H9 (cell line): ENCODE results near the gene TJP3. TPM values are rescaled to one million over a fixed set of nuclear protein-coding genes. Genes with fewer than 3 reads are reported as not detected.
A peak's percentile ranks its signal among the peaks of the same experiment; 100 is the strongest.

Experiments
- DNase-seq: peaks from one replicate; pipeline ENCODE4 v3.0.0-alpha.2; 2017
- H2AFZ ChIP-seq: one replicate; pipeline ENCODE4 v1.6.1; 2013; ENCODE audit warnings: mild to moderate bottlenecking, low read length, control low read depth, moderate library complexity
- H2AK5ac ChIP-seq: 2 replicates; pipeline ENCODE4 v1.6.1; 2013; ENCODE audit warnings: low read length, control low read depth, mixed read lengths; ENCODE audit not compliant: insufficient read length
- H2BK120ac ChIP-seq: one replicate; pipeline ENCODE4 v1.6.1; 2013; ENCODE audit warnings: low read depth, mild to moderate bottlenecking, low read length, control low read depth, inconsistent platforms; ENCODE audit not compliant: poor library complexity, severe bottlenecking
- H2BK12ac ChIP-seq: 2 replicates; pipeline ENCODE4 v1.6.1; 2013; ENCODE audit warnings: low read length, control low read depth, mixed read lengths, low read depth; ENCODE audit not compliant: insufficient read length
- H2BK15ac ChIP-seq: 2 replicates; pipeline ENCODE4 v1.6.1; 2013; ENCODE audit warnings: low read depth, low read length, control low read depth
- H2BK20ac ChIP-seq: one replicate; pipeline ENCODE4 v1.6.1; 2013; ENCODE audit warnings: low read depth, mild to moderate bottlenecking, low read length, control low read depth, inconsistent platforms; ENCODE audit not compliant: poor library complexity, severe bottlenecking
- H2BK5ac ChIP-seq: 2 replicates; pipeline ENCODE4 v1.6.1; 2013; ENCODE audit warnings: low read length, control low read depth, mixed read lengths; ENCODE audit not compliant: insufficient read length
- H3K14ac ChIP-seq: 2 replicates; pipeline ENCODE4 v1.6.1; 2013; ENCODE audit warnings: low read length, control low read depth; ENCODE audit not compliant: insufficient read depth
- H3K18ac ChIP-seq: 2 replicates; pipeline ENCODE4 v1.6.1; 2013; ENCODE audit warnings: low read depth, mild to moderate bottlenecking, mixed read lengths, low read length, control low read depth; ENCODE audit not compliant: insufficient read length
- H3K23ac ChIP-seq: 2 replicates; pipeline ENCODE4 v1.6.1; 2013; ENCODE audit warnings: low read length, control low read depth, mixed read lengths, low read depth; ENCODE audit not compliant: insufficient read length
- H3K23me2 ChIP-seq: 2 replicates; pipeline ENCODE4 v1.6.1; 2013; ENCODE audit warnings: low read depth, mild to moderate bottlenecking, mixed read lengths, low read length, control low read depth; ENCODE audit not compliant: insufficient read length, poor library complexity, severe bottlenecking
- H3K27ac ChIP-seq: 2 replicates; pipeline ENCODE4 v1.5.1; 2013; ENCODE audit warnings: low read length, control low read depth, mixed read lengths, low read depth; ENCODE audit not compliant: insufficient read length
- H3K27me3 ChIP-seq: 2 replicates; pipeline ENCODE4 v1.6.1; 2013; ENCODE audit warnings: low read length, control low read depth, inconsistent platforms; ENCODE audit not compliant: insufficient read depth
- H3K4ac ChIP-seq: 2 replicates; pipeline ENCODE4 v1.6.1; 2013; ENCODE audit warnings: low read depth, mild to moderate bottlenecking, control low read depth, inconsistent platforms, low read length, moderate library complexity
- H3K4me1 ChIP-seq: 2 replicates; pipeline ENCODE4 v1.6.1; 2013; ENCODE audit warnings: low read length, control low read depth, inconsistent platforms; ENCODE audit not compliant: insufficient read depth
- H3K4me2 ChIP-seq: 2 replicates; pipeline ENCODE4 v1.6.1; 2013; ENCODE audit warnings: low read length, control low read depth, mixed read lengths; ENCODE audit not compliant: insufficient read length, insufficient read depth
- H3K56ac ChIP-seq: 2 replicates; pipeline ENCODE4 v1.6.1; 2013; ENCODE audit warnings: low read depth, mild to moderate bottlenecking, mixed read lengths, low read length, control low read depth; ENCODE audit not compliant: insufficient read length
- H3K79me1 ChIP-seq: 2 replicates; pipeline ENCODE4 v1.6.1; 2013; ENCODE audit warnings: low read depth, mild to moderate bottlenecking, moderate library complexity, low read length, control low read depth, inconsistent platforms; ENCODE audit not compliant: insufficient read depth, poor library complexity, severe bottlenecking
- H3K79me2 ChIP-seq: 2 replicates; pipeline ENCODE4 v1.6.1; 2013; ENCODE audit warnings: low read length, control low read depth, inconsistent platforms; ENCODE audit not compliant: insufficient read depth
- H3K9ac ChIP-seq: 2 replicates; pipeline ENCODE4 v1.6.1; 2013; ENCODE audit warnings: low read length, control low read depth, mixed read lengths; ENCODE audit not compliant: insufficient read length; ENCODE audit errors: extremely low read depth
- H3K9me3 ChIP-seq: one replicate; pipeline ENCODE4 v1.6.1; 2013; ENCODE audit warnings: low read depth, low read length, inconsistent platforms; ENCODE audit not compliant: control insufficient read depth
- H3T11ph ChIP-seq: one replicate; pipeline ENCODE4 v1.6.1; 2013; ENCODE audit warnings: mild to moderate bottlenecking, low read length, control low read depth, inconsistent platforms
- H4K20me1 ChIP-seq: one replicate; pipeline ENCODE4 v1.6.1; 2013; ENCODE audit not compliant: control insufficient read depth, insufficient read length, insufficient read depth
- H4K5ac ChIP-seq: 2 replicates; pipeline ENCODE4 v1.6.1; 2013; ENCODE audit warnings: low read depth, mild to moderate bottlenecking, mixed read lengths, low read length, control low read depth; ENCODE audit not compliant: insufficient read length
- H4K8ac ChIP-seq: replicated peaks from 2 replicates; pipeline ENCODE4 v1.6.1; 2013; ENCODE audit warnings: low read length, control low read depth, mixed read lengths, low read depth; ENCODE audit not compliant: insufficient read length
- H4K91ac ChIP-seq: 2 replicates; pipeline ENCODE4 v1.6.1; 2013; ENCODE audit warnings: low read depth, mild to moderate bottlenecking, moderate library complexity, mixed read lengths, low read length, control low read depth; ENCODE audit not compliant: insufficient read length
- H3K27ac Mint-ChIP-seq, 3 experiments: 2 replicates in 2 of 3; 3 replicates in 1 of 3; pipeline ENCODE4 v1.8.0; 2020 to 2021; ENCODE audit warnings: mixed read lengths in 3 of 3, mild to moderate bottlenecking in 1 of 3, moderate library complexity in 1 of 3
- H3K27me3 Mint-ChIP-seq: 2 replicates; pipeline ENCODE4 v1.8.0; 2021; ENCODE audit warnings: low read depth, mild to moderate bottlenecking, moderate library complexity, mixed read lengths
- H3K36me3 Mint-ChIP-seq, 3 experiments: 2 replicates in 2 of 3; 3 replicates in 1 of 3; pipeline ENCODE4 v1.8.0; 2020 to 2021; ENCODE audit warnings: low read depth in 3 of 3, mixed read lengths in 3 of 3; ENCODE audit not compliant: insufficient read depth in 1 of 3
- H3K4me1 Mint-ChIP-seq, 2 experiments: 2 replicates each; pipeline ENCODE4 v1.8.0; 2020; ENCODE audit warnings: mixed read lengths in 2 of 2
- H3K4me3 Mint-ChIP-seq, 2 experiments: 2 replicates in 1 of 2; 3 replicates in 1 of 2; pipeline ENCODE4 v1.8.0; 2020 to 2021; ENCODE audit warnings: mild to moderate bottlenecking in 2 of 2, mixed read lengths in 2 of 2, moderate library complexity in 1 of 2
- H3K9me3 Mint-ChIP-seq, 2 experiments: 2 replicates in 1 of 2; 3 replicates in 1 of 2; pipeline ENCODE4 v1.8.0; 2020; ENCODE audit warnings: mild to moderate bottlenecking in 2 of 2, mixed read lengths in 2 of 2, moderate library complexity in 1 of 2
- WGBS: extraction: QIAGEN DNeasy Blood & Tissue Kit; methylation state at CpG from one replicate; pipeline ENCODE4 v1.1.7; 2013; ENCODE audit warnings: missing lambda C conversion rate, low lambda C conversion rate, mixed read lengths; ENCODE audit not compliant: insufficient read length; ENCODE audit errors: extremely low coverage; 5-methylcytosine and 5-hydroxymethylcytosine counted together
- total RNA-seq: library from RNA; stranded (reverse); gene quantifications from 2 replicates; pipeline ENCODE4 v1.2.1, GENCODE V29; 2021
- TF ChIP-seq, protein P1 (sequence below): fragments of 200-600 bp; sonication (generic); conservative IDR thresholded peaks from 3 replicates; pipeline ENCODE4 v1.8.0; 2021; ENCODE audit warnings: antibody characterized with exemption, mild to moderate bottlenecking

The TJP3 gene
- total RNA-seq, 1 experiment from 2014 or later, result 27.3 TPM

DNA sequence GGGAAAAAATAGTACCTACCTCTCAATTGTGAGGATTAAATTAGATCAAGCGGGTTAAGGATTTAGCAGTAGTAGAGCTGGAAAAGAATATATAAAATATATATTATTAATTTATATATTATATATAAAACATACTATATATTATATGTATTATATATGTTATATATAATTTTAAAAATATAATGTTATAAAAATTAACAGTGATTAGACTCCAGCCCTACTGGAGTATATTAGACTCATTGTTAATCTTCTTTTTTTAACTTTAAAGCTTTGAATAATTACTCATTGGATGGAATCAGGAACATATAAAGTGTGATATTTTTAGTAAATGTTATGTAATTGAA, 53.9 kb downstream of the TJP3 start:
- no CpG with 5 or more reads among the region's 1 CpG for WGBS
- Histone ChIP-seq H4K91ac (no peak overlapping the region), H4K5ac (no peak overlapping the region), H3K14ac (no peak overlapping the region), H3K27me3 (no peaks in the 10 kb centered on the region), H2AFZ (no peak overlapping the region), H2BK20ac (no peak overlapping the region), H2BK120ac (no peak overlapping the region), H4K20me1 (no peaks in the 10 kb centered on the region), H3K4ac (no peak overlapping the region), H3K56ac (no peak overlapping the region), H2BK5ac (no peak overlapping the region), H3T11ph (no peak overlapping the region), H3K4me2 (no peak overlapping the region), H2BK12ac (no peak overlapping the region), H4K8ac (no peak overlapping the region), H3K79me2 (no peaks in the 10 kb centered on the region), H3K79me1 (peaks cover 5% of the 10 kb centered on the region), H3K23ac (no peak overlapping the region), H3K9me3 (no peaks in the 10 kb centered on the region), H3K18ac (no peak overlapping the region), H3K9ac (no peak overlapping the region), H3K27ac (no peak overlapping the region), H3K4me1 (no peaks in the 10 kb centered on the region), H2AK5ac (no peak overlapping the region), H3K23me2 (peaks cover 4% of the 10 kb centered on the region), H2BK15ac (no peak overlapping the region)
- Mint-ChIP-seq H3K4me1 (peaks cover 4 to 14% of the 10 kb centered on the region in 2 experiments; a peak in 3 of 4 replicates), H3K9me3 (no peaks in the 10 kb centered on the region; a peak in 1 of 5 replicates), H3K4me3 (peak overlapping the region; percentile 92 to 96), H3K36me3 (peaks cover 3 to 22% (median 19%) of the 10 kb centered on the region in 3 experiments; a peak in 5 of 7 replicates), H3K27me3 (no peaks in the 10 kb centered on the region), H3K27ac (peak overlapping the region in 2 of 3 experiments; percentile 95 to 98; a peak in 3 of 7 replicates)
- TF ChIP-seq, protein P1, sequence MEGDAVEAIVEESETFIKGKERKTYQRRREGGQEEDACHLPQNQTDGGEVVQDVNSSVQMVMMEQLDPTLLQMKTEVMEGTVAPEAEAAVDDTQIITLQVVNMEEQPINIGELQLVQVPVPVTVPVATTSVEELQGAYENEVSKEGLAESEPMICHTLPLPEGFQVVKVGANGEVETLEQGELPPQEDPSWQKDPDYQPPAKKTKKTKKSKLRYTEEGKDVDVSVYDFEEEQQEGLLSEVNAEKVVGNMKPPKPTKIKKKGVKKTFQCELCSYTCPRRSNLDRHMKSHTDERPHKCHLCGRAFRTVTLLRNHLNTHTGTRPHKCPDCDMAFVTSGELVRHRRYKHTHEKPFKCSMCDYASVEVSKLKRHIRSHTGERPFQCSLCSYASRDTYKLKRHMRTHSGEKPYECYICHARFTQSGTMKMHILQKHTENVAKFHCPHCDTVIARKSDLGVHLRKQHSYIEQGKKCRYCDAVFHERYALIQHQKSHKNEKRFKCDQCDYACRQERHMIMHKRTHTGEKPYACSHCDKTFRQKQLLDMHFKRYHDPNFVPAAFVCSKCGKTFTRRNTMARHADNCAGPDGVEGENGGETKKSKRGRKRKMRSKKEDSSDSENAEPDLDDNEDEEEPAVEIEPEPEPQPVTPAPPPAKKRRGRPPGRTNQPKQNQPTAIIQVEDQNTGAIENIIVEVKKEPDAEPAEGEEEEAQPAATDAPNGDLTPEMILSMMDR, result no peak
- DNase-seq, result no peak
